ENCODE measurements around the gene HLA-DOA.

The HLA-DOA gene

DNA sequence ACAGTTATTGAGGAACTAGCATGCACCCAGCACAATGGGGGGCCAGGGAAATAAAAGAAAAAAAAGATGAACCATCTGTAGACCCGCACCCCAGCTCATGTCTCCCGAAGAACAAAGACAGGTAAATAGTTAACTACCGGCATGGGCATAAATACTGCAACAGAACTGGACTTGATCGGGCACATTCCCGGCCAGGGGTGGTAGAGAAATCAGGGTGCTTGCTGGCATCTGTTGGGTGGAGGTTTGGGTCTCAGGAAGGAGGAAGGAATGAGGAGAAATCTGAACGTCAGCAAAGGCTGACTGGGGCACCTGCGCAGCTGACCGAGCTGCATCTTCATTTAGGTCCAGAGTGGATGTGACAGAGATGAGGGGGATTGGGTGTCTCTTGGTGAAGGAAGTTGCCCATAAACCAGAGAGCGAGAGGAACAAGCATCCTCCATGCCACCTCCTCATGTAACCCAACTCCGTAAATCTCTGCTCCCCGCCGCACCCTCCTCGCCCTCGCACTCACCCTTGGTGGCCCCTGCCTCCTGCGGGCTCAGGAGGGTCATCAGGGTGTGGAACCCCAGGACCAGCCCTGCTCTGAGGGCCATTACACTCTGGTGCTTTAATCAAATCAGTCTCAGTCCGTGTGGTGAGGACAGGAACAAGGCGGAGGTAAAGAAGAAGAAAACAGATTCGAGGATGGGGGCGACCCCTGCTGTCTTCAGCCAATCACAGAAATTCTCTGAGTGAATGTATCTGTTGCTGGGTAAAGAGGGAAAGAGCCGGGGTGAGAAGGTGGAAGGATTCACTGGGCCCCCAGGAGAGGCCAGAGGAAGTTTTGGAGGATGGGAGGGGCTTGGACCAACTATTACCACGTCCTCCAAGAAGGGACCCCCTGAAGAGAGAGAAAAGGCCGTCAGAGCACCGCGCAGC lies at the start of gene HLA-DOA:
Gene HLA-DOA (minus strand): TSS at position 648 of the 918 bp plus-strand sequence.
- Mint-ChIP-seq H3K4me3 (peak within 1 kb of the TSS; percentile 79), H3K27me3 (peaks cover 2% of the 10 kb centered on the region), H3K36me3 (ENCODE audit: low read depth) (no peaks in the 10 kb centered on the region), H3K4me1 (ENCODE audit: low read depth) (peaks cover 13% of the 10 kb centered on the region), H3K27ac (peak within 1 kb of the TSS; percentile 51), H3K9me3 (no peaks in the 10 kb centered on the region)
- peak; percentile 60 for DNase-seq

- no peak for DNase-seq
- H3K4me1 Mint-ChIP-seq (ENCODE audit: low read depth), result no peaks in the 10 kb centered on the region
- no peaks in the 10 kb centered on the region for H3K36me3 Mint-ChIP-seq (ENCODE audit: low read depth)
- H3K27me3 Mint-ChIP-seq, result peaks cover 14% of the 10 kb centered on the region
- no peak overlapping the region for H3K4me3 Mint-ChIP-seq
- H3K9me3 Mint-ChIP-seq, result no peaks in the 10 kb centered on the region
- H3K27ac Mint-ChIP-seq, result no peak overlapping the region
These were observed 48.1 kb upstream of the HLA-DOA start for GRCh38 chr6:33057222-33058150.

DNA sequence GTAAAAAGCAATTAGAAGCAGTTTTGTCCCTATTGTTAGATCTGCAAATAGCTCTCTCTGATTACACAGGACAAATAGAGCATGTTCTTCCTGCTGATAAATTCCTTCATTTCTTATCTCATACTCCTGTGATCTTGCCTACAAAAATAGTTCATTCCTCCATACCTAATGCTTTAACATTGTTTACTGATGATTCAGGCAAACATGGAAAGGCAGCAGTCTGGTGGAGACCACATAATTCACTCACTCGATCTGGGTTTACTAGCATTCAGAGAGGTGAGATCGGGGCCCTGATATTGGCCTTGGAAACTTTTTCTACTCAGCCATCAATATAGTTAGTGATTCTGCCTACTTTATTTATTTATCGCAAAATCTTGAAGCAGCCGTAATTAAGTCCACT lies 43.8 kb upstream of the HLA-DOA start:
- no peak overlapping the region for H3K4me3 Mint-ChIP-seq
- H3K27ac Mint-ChIP-seq, result no peak overlapping the region
- no peaks in the 10 kb centered on the region for H3K4me1 Mint-ChIP-seq (ENCODE audit: low read depth)
- no peaks in the 10 kb centered on the region for H3K36me3 Mint-ChIP-seq (ENCODE audit: low read depth)
- peaks cover 33% of the 10 kb centered on the region for H3K27me3 Mint-ChIP-seq
- H3K9me3 Mint-ChIP-seq, result no peaks in the 10 kb centered on the region
- no peak for DNase-seq

GRCh38 chr6:33052627-33053026 lies 43.2 kb upstream of the HLA-DOA start:
- H3K36me3 Mint-ChIP-seq (ENCODE audit: low read depth), result no peaks in the 10 kb centered on the region
- no peak for DNase-seq
- H3K27ac Mint-ChIP-seq, result no peak overlapping the region
- H3K27me3 Mint-ChIP-seq, result peaks cover 36% of the 10 kb centered on the region
- H3K4me3 Mint-ChIP-seq, result no peak overlapping the region
- no peaks in the 10 kb centered on the region for H3K4me1 Mint-ChIP-seq (ENCODE audit: low read depth)
- no peaks in the 10 kb centered on the region for H3K9me3 Mint-ChIP-seq

- H3K4me3 Mint-ChIP-seq, result no peak overlapping the region
- no peaks in the 10 kb centered on the region for H3K9me3 Mint-ChIP-seq
- H3K27ac Mint-ChIP-seq, result no peak overlapping the region
- DNase-seq, result no peak
- H3K27me3 Mint-ChIP-seq, result peaks cover 49% of the 10 kb centered on the region
- H3K4me1 Mint-ChIP-seq (ENCODE audit: low read depth), result no peaks in the 10 kb centered on the region
- H3K36me3 Mint-ChIP-seq (ENCODE audit: low read depth), result no peaks in the 10 kb centered on the region
These were observed 40.8 kb upstream of the HLA-DOA start for GRCh38 chr6:33050014-33050810.

DNA sequence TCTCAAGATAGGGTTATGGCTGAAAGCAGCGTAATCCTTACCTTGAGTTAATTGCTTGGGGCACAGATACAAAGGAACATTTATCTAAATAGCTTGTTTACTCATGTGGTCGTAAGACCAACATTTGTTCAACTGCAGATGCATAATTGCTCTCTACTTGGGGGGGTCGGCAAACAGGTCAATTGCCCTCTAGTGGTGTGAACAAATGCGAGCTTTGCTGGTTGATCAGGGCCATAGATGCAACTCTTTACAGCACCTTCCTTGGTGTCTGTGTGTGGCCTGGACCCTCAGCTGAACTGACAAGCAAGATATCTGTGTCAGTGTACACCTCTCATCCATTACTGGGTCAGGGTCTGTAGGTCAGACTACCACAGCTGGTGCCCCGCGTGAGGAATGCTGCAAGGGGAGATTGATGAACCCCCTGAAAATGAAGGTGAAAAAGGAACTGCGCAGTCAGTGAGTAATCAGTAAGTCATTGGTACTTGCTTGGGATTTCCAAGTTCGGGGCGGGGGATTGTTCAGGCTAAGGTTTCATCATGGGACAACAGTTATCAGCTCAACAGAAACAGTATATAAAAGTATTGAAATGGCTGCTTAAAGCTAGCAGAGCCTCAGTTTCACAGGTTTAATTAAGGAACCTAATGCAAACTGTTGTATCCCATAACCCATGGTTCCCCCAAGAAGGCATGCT lies 40.1 kb upstream of the HLA-DOA start:
- no peaks in the 10 kb centered on the region for H3K9me3 Mint-ChIP-seq
- no peaks in the 10 kb centered on the region for H3K4me1 Mint-ChIP-seq (ENCODE audit: low read depth)
- H3K27me3 Mint-ChIP-seq, result peaks cover 56% of the 10 kb centered on the region
- no peak overlapping the region for H3K4me3 Mint-ChIP-seq
- no peak overlapping the region for H3K27ac Mint-ChIP-seq
- DNase-seq, result no peak
- no peaks in the 10 kb centered on the region for H3K36me3 Mint-ChIP-seq (ENCODE audit: low read depth)

GRCh38 chr6:33040157-33040556 lies 30.8 kb upstream of the HLA-DOA start:
- H3K4me1 Mint-ChIP-seq (ENCODE audit: low read depth), result no peaks in the 10 kb centered on the region
- no peaks in the 10 kb centered on the region for H3K36me3 Mint-ChIP-seq (ENCODE audit: low read depth)
- H3K27me3 Mint-ChIP-seq, result peaks cover 30% of the 10 kb centered on the region
- peaks cover 10% of the 10 kb centered on the region for H3K9me3 Mint-ChIP-seq
- DNase-seq, result no peak
- no peak overlapping the region for H3K4me3 Mint-ChIP-seq
- no peak overlapping the region for H3K27ac Mint-ChIP-seq

DNA sequence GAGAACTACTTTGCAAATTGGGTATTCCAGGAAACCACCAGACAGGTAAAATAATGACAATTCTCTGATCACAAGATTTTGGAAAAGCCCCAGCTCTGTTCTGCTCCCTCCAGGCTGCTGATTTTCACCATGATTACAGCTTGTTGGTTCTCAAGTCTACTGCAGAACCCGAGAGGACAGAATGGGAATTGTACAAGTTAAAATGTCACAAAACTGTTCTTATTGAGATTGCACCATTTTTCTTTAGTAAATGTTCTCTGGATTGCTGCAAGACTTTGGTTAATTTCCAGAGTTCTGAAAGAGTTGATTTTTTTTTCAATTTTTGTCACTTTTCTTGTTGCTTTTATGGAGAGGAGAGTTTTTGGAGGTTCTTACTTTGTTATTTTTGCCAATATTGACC lies 27.1 kb upstream of the HLA-DOA start:
- Mint-ChIP-seq H3K27me3 (peaks cover 21% of the 10 kb centered on the region), H3K4me1 (ENCODE audit: low read depth) (no peaks in the 10 kb centered on the region), H3K36me3 (ENCODE audit: low read depth) (no peaks in the 10 kb centered on the region), H3K4me3 (no peak overlapping the region), H3K9me3 (peaks cover 14% of the 10 kb centered on the region), H3K27ac (no peak overlapping the region)
- no peak for DNase-seq

- H3K36me3 Mint-ChIP-seq (ENCODE audit: low read depth), result no peaks in the 10 kb centered on the region
These were observed 25.2 kb upstream of the HLA-DOA start for GRCh38 chr6:33034554-33034953.

GRCh38 chr6:33030245-33030644 lies 20.9 kb upstream of the HLA-DOA start:
- peaks cover 17% of the 10 kb centered on the region for H3K27me3 Mint-ChIP-seq
- H3K27ac Mint-ChIP-seq, result no peak overlapping the region
- H3K4me1 Mint-ChIP-seq (ENCODE audit: low read depth), result peaks cover 11% of the 10 kb centered on the region
- peaks cover 4% of the 10 kb centered on the region for H3K9me3 Mint-ChIP-seq
- no peaks in the 10 kb centered on the region for H3K36me3 Mint-ChIP-seq (ENCODE audit: low read depth)
- no peak for DNase-seq
- no peak overlapping the region for H3K4me3 Mint-ChIP-seq

More at GRCh38 chr6:33034554-33034953, 25.2 kb upstream of the HLA-DOA start:
- Mint-ChIP-seq H3K4me1 (ENCODE audit: low read depth) (peaks cover under 1% of the 10 kb centered on the region), H3K9me3 (peaks cover 14% of the 10 kb centered on the region), H3K27ac (no peak overlapping the region), H3K27me3 (peaks cover 25% of the 10 kb centered on the region), H3K4me3 (no peak overlapping the region)
- DNase-seq, result no peak

DNA sequence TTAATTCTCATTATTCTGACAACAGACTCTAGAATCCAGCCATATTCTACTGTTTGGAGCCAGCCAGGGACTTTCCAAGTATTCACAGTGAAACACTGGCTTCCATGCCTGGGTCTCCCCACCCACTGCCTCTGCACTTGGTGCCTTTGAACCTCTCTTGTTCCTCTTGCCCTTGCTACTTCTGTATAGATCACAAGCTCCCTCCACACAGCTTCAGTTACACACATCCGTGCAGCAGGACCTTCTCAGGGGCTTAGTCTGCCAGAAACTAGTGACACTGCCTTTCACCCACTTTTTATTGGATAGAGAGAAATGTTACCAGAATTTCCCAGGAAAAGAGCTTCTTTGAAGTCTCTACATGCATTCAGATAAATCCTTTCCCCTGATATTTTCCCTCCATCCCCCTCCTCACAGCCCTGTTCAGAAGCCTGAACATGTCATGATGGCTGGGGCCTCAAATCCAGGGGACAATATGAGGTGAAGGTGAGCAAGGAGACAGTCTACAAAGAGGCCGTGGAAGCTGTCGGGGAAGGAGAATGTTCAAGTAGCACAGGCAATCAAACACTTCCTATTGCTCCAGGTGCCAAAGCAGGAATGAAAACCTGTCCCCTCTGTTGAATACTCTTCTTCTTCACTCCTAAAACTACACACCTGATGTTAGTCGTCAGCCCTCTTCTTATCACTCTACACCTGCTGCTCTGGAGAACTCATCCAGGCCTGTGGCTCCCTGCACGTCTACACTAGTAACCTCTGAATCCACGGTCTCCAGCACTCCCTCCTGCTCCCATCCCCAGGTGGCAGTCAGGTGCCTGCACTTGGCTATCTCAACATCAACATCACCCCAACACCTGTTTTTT lies 20.2 kb upstream of the HLA-DOA start:
- Mint-ChIP-seq H3K36me3 (ENCODE audit: low read depth) (no peaks in the 10 kb centered on the region), H3K4me1 (ENCODE audit: low read depth) (peaks cover 11% of the 10 kb centered on the region), H3K9me3 (no peaks in the 10 kb centered on the region), H3K27ac (no peak overlapping the region), H3K4me3 (no peak overlapping the region), H3K27me3 (peaks cover 14% of the 10 kb centered on the region)
- DNase-seq, result no peak

DNA sequence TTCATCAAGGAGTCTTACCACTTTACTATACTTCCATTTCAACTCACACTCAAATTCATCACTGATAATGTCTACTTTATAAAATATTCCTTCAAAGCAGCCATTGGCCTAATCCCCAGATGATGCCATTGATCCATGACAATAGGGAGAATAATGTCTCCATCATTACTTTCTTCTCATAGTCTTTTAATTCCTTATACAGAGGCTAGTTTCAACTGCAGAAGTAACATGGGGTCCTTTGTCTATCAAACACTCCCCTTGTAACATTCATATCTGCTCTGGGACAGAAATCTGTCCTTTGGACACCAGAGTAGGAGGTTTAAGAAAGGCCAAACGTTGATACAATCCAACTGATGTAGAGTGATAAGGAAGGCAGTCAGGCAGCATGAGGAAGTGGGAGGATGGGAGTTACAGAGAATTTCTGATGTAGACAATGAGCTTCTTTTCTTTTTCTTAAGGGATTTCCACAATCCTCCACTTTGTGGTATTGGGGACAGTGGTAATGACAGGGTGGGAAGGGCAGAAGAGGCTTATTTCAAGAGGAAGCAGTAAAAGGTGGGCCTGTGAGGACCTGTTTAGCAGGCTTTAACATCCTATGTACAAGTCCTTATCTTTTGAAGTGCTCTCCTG lies 18.9 kb upstream of the HLA-DOA start:
- Mint-ChIP-seq H3K4me1 (ENCODE audit: low read depth) (peaks cover 11% of the 10 kb centered on the region), H3K27me3 (peaks cover 11% of the 10 kb centered on the region), H3K9me3 (no peaks in the 10 kb centered on the region), H3K36me3 (ENCODE audit: low read depth) (no peaks in the 10 kb centered on the region), H3K27ac (no peak overlapping the region), H3K4me3 (no peak overlapping the region)
- no peak for DNase-seq

- Mint-ChIP-seq H3K36me3 (ENCODE audit: low read depth) (no peaks in the 10 kb centered on the region), H3K4me3 (no peak overlapping the region), H3K27ac (no peak overlapping the region), H3K9me3 (no peaks in the 10 kb centered on the region), H3K4me1 (ENCODE audit: low read depth) (peaks cover 10% of the 10 kb centered on the region), H3K27me3 (peaks cover 5% of the 10 kb centered on the region)
- no peak for DNase-seq
These were observed 15.1 kb upstream of the HLA-DOA start for GRCh38 chr6:33024521-33024920.

All from activated T-cell treated with anti-CD3 and anti-CD28 coated beads, Interleukin-2, amount 50 U/mL, for 24 hours (primary cell).